GM13976 (cell line): ENCODE measurements around the gene TXNIP.

Experiments used
- DNase-seq: peaks from one replicate; pipeline ENCODE4 v3.0.0; 2012; ENCODE audit warnings: low spot score
- CTCF ChIP-seq: IDR thresholded peaks from 2 replicates; pipeline ENCODE4 v1.5.1; 2012; ENCODE audit warnings: borderline replicate concordance, mild to moderate bottlenecking; ENCODE audit not compliant: insufficient read depth; ENCODE audit errors: extremely low read depth, missing control alignments, control extremely low read depth
- in situ Hi-C: fragments of 300-500 bp; cut with MboI; formaldehyde crosslinking; loops from one replicate; pipeline ENCODE4 v1.12.0; 2022; ENCODE audit warnings: low sequenced_read_pairs, mixed read lengths, inconsistent platforms; ENCODE audit not compliant: unreplicated experiment

TXNIP gene

DNA sequence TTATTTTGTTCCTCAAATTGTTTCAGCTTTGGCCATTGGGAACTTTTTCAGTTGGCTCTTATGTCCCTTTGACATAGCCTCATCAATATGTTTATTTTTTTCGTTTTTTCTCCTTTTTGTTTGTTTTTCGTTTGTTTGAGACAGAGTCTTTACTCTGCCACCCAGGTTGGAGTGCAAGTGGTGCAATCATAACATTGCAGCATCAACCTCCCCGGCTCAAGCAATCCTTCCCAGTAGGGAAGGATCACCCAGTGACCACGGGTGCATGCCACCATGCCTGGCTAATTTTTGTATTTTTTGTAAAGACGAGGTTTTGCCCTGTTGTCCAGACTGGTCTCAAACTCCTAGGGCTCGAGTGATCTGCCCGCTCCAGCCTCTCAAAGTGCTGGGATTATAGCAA, 23.8 kb downstream of the TXNIP start:
- in situ Hi-C loops = loop anchor here (5.0 kb wide), 1 partner anchor 45 kb away; no protein-coding TSS in a partner anchor
- DNase-seq = no peak
- TF ChIP-seq CTCF = no peak

DNA sequence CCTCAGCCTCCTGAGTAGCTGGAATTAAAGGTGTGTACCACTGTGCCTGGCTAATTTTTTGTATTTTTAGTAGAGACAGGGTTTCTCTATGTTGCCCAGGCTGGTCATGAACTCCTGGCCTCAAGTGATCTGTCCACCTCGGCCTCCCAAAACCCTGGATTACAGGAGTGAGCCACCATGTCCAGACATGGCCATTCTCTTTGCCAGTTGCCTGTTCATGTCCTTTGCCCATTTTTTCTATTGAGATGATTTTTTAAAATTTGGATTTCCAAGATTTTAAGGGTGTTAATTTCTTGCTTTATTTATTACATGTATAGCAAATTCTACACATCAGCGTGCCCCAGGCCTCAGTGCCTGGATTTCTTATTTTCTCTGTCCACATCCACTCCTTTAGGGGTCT, 29.1 kb downstream of the TXNIP start:
- in situ Hi-C loops = no loop called here
- TF ChIP-seq CTCF = no peak
- DNase-seq = no peak

GRCh38 chr1:145965119-145965744, 31.1 kb downstream of the TXNIP start:
- in situ Hi-C loops = no loop called here
- no peak for TF ChIP-seq CTCF
- DNase-seq = no peak

DNA sequence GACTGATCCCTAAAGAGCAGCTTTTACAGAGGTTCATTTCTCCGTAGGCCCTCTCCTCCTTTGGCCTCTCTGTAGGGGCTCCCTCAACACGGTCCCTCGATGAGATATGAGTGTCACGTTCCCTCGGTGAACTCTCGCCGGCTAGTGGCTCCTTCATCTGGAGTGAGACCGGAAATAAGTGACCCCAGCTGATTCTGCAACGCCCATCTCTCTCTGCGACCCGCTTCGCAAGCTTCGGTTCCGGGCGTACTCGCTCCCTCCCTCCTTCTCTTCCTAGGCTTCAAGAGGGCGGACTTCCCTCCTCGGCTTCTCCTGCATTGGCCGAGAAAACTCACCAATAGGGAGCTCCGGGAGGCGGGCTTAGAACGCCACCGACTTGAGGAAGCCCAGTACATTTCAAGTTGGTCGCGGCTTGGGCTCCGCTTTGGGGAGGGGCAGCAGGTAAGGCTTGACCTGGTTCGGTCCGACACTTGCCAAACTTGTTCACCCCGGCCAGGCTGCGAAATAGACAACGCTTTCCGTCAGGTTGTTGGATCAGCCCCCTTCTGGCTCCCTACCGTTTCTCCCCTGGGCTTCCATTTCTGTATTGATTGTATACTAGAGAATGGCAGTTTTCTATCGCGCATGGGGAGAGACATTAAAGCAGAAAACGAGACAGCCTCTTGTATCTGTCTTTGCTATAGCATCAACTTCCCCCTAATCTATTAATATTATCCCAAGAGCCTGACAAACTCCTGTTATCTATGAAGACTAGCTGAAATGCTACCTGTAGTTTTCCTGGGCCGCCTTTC, 31.9 kb downstream of the TXNIP start, which contains the start of the genes ANKRD34A and POLR3GL:
Gene ANKRD34A, minus strand, starts transcription at position 248 of the 791 bp plus-strand sequence. CDS start 2,816 bp downstream, outside the sequence.
Gene POLR3GL, plus strand, starts transcription at position 363 of the 791 bp plus-strand sequence. CDS start 10,176 bp downstream, outside the sequence.
- no peak for TF ChIP-seq CTCF
- in situ Hi-C loops = no loop called here
- DNase-seq = peak; percentile 90

DNA sequence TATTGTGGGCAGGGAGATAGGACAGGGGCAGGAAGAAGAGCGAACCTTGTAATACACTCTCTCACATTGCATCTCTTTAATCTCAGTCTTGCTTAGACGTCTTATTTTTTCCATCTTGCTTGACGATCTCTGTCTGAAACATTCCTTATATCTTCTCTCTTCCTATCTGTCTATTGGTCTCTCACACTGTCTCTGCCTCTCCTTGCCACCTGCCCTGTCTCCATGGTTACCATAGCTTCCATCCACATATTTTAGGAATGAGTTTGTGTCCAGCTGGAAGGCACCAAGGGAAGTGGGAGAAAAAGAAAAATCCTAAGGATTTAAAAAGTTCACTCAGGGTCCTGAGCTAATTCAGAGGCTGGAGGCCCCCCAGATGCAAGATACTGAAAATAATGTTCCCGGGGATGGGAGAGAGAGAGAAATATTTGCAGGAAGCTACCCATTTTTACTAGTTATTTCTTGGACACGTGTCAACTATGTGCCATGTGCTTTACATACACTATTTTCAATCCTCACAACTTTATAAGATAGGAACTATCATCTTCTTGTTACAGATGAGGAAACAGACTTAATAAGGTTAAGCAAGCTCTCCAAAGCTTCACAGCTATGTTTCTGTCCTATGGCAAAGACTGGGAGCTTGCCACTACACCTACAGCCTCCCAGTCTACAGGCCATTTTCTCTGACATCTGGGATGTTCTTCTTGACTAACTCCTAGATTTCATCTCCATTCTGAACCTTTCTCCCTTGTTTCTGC, 32.9 kb downstream of the TXNIP start:
- no peak for TF ChIP-seq CTCF
- no peak for DNase-seq
- in situ Hi-C loops = no loop called here

DNA sequence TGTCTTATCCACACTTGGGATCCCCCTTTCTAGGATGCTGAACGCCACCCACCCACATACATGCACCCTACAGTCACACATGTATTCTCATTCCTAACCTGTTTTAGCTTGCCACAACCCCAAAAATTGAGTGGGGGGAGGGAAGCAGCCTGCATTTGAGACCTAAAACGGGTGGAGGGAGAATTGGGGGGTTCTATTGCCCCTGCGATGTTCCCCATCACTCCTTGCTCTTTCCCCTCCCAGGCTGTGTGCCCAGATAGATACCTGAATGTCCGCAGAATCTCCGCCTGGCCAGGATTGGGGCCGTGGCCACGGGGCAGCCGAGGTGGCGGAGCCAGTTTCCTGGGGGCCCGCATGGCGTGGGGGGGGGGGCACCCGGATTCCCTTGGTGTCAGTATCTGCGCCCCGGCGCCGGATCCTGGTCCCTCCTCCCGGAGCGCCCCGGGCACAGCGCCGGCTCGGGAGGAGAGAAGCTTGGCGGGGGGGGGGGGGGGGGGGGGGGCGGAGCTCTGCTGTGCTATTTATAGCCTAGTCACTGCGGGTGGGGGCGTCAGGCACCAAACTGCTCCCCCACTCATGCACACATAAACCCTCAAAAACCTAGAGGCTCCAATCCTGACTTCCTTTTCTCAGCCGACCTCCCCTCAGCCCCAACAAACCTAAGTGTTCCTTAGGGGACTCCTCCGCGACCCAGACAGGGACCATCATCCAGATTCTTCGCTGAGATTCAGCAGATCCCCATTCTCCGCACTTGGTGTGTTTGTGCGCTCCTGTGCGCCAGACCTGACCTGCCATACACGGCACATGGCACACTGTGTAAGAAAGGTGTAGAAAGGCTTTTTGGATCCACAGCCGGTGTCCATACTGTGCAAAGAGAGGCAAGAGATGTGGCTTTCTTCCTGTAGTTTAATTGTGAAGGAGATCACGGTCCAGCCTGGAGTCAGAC, 33.9 kb downstream of the TXNIP start:
- in situ Hi-C loops = no loop called here
- DNase-seq = peak; percentile 58
- TF ChIP-seq CTCF = no peak
